Measurements from ENCODE around the gene C19orf67. TPM values are rescaled to one million over a fixed set of nuclear protein-coding genes. Genes with fewer than 3 reads are reported as not detected.

Gene C19orf67
- total and polyA plus RNA-seq, 2 of the 13 experiments (the other 11 are each of a cell fraction or from before 2014, with no cell fraction given), result 0.11 to 0.32 TPM

GRCh38 chr19:14116918-14117578 is 31.5 kb upstream of the C19orf67 start (continued):
- no peak for TF ChIP-seq STAT6 (CRISPR knock-in tag; IDR thresholded peaks at IDR 0.05; ENCODE audit: borderline replicate concordance)
- peak; percentile 37 for TF ChIP-seq ARID4A (CRISPR knock-in tag; IDR thresholded peaks at IDR 0.05; ENCODE audit: borderline replicate concordance)
- TF ChIP-seq SMARCC2 (IDR thresholded peaks at IDR 0.05), result no peak
- TF ChIP-seq ZBTB20 (CRISPR knock-in tag; IDR thresholded peaks at IDR 0.05; ENCODE audit: borderline replicate concordance, low read depth), result 0 out of 2 replicates have a peak, but pooled peaks have one; percentile 21
- TF ChIP-seq FOSL2 (CRISPR knock-in tag; IDR thresholded peaks at IDR 0.05), result no peak
- TF ChIP-seq HMGA1 (CRISPR knock-in tag; conservative IDR thresholded peaks at IDR 0.05), result no peak
- no peak for TF ChIP-seq ZNF83 (CRISPR knock-in tag; IDR thresholded peaks at IDR 0.05; ENCODE audit: borderline replicate concordance)
- TF ChIP-seq SMAD1 (CRISPR knock-in tag; IDR thresholded peaks at IDR 0.05; ENCODE audit: borderline replicate concordance, low read depth), result no peak
- no peak for TF ChIP-seq TARDBP (CRISPR knock-in tag; IDR thresholded peaks at IDR 0.05)
- 0 out of 2 replicates have a peak, but pooled peaks have one; percentile 6 for TF ChIP-seq ZNF281 (CRISPR knock-in tag; IDR thresholded peaks at IDR 0.05; ENCODE audit: borderline replicate concordance)
- no peak for TF ChIP-seq SALL1 (CRISPR knock-in tag; IDR thresholded peaks at IDR 0.05)
- no peak for TF ChIP-seq REPIN1 (CRISPR knock-in tag; IDR thresholded peaks at IDR 0.05; ENCODE audit: borderline replicate concordance, low read depth)
- no peak for TF ChIP-seq SNAPC4 (CRISPR knock-in tag; IDR thresholded peaks at IDR 0.05)
